Liver (tissue), 3 donors: ENCODE results near the gene PWWP2A.

ENCODE experiments used
- EGR1 ChIP-seq, 2 donors: IDR thresholded peaks; 2 replicates each; pipeline ENCODE4 v1.6.1; 2016 to 2018; ENCODE audit warnings: antibody characterized with exemption in 2 of 2, low read depth in 2 of 2
- GABPA ChIP-seq, 2 donors: IDR thresholded peaks in 1 of 2; conservative IDR thresholded peaks in 1 of 2; 2 replicates each; pipeline ENCODE4 v1.6.1; 2016; ENCODE audit warnings: antibody characterized with exemption in 2 of 2, mild to moderate bottlenecking in 1 of 2, moderate library complexity in 1 of 2
- RXRA ChIP-seq, 2 donors: IDR thresholded peaks; 2 replicates each; pipeline ENCODE4 v1.6.1; 2017 to 2018; ENCODE audit warnings: antibody characterized with exemption in 2 of 2, mild to moderate bottlenecking in 1 of 2
- SP1 ChIP-seq: IDR thresholded peaks from 2 replicates; pipeline ENCODE4 v1.6.1; 2018; ENCODE audit warnings: antibody characterized with exemption, mild to moderate bottlenecking
- YY1 ChIP-seq: IDR thresholded peaks from 2 replicates; pipeline ENCODE4 v1.6.1; 2016; ENCODE audit warnings: antibody characterized with exemption, mild to moderate bottlenecking
- TF ChIP-seq, protein P1 (sequence below): fragments of 150-350 bp; IDR thresholded peaks from 2 replicates; pipeline ENCODE4 v1.5.1; 2017; ENCODE audit warnings: improper control_type of control experiment, low read depth, low read length; ENCODE audit not compliant: missing input control
- TF ChIP-seq, protein P2 (sequence below): IDR thresholded peaks from 2 replicates; pipeline ENCODE4 v1.6.1; 2016; ENCODE audit warnings: antibody characterized with exemption, mild to moderate bottlenecking
- donor health status: healthy.
- donor health status: healthy.

DNA sequence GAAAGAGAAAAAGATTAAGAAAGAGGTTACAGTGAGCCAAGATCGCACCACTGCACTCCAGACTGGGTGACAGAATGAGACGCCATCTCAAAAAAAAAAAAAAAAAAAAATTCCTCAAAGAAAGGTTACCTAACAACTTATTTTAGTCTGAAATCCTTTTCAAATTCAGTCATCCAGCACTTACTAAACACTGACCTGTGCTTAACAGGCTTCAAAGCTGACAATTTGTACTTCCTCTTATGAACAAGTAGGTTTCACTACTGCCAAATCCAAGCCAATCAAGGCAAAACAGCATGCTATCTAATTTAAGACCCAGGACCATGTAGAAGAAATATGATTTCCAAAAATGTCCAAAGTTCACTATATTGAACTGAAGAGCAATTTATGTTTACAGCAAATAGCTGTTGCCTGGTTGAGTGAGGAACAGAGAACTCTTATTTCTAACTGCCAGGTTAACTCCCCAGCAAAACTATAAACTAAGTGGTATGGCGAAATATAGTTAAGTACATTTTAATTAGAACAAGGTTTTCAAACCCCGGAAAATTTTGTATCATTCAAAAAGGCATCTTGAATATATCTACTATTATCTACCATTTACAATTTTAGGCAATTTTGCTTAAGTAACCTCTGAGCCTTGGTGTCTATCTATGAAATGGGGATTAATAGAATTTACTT, 13.4 kb downstream of the PWWP2A start:
- TF ChIP-seq, protein P1, sequence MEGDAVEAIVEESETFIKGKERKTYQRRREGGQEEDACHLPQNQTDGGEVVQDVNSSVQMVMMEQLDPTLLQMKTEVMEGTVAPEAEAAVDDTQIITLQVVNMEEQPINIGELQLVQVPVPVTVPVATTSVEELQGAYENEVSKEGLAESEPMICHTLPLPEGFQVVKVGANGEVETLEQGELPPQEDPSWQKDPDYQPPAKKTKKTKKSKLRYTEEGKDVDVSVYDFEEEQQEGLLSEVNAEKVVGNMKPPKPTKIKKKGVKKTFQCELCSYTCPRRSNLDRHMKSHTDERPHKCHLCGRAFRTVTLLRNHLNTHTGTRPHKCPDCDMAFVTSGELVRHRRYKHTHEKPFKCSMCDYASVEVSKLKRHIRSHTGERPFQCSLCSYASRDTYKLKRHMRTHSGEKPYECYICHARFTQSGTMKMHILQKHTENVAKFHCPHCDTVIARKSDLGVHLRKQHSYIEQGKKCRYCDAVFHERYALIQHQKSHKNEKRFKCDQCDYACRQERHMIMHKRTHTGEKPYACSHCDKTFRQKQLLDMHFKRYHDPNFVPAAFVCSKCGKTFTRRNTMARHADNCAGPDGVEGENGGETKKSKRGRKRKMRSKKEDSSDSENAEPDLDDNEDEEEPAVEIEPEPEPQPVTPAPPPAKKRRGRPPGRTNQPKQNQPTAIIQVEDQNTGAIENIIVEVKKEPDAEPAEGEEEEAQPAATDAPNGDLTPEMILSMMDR = no peak
- TF ChIP-seq EGR1 (IDR thresholded peaks at IDR 0.05; ENCODE audit: low read depth in 2 of 2) (no peak), GABPA (IDR thresholded peaks at IDR 0.05 in 1 of 2, conservative IDR thresholded peaks at IDR 0.05 in 1 of 2) (no peak), YY1 (no peak), RXRA (IDR thresholded peaks at IDR 0.05) (no peak), SP1 (no peak)
- TF ChIP-seq, protein P2, sequence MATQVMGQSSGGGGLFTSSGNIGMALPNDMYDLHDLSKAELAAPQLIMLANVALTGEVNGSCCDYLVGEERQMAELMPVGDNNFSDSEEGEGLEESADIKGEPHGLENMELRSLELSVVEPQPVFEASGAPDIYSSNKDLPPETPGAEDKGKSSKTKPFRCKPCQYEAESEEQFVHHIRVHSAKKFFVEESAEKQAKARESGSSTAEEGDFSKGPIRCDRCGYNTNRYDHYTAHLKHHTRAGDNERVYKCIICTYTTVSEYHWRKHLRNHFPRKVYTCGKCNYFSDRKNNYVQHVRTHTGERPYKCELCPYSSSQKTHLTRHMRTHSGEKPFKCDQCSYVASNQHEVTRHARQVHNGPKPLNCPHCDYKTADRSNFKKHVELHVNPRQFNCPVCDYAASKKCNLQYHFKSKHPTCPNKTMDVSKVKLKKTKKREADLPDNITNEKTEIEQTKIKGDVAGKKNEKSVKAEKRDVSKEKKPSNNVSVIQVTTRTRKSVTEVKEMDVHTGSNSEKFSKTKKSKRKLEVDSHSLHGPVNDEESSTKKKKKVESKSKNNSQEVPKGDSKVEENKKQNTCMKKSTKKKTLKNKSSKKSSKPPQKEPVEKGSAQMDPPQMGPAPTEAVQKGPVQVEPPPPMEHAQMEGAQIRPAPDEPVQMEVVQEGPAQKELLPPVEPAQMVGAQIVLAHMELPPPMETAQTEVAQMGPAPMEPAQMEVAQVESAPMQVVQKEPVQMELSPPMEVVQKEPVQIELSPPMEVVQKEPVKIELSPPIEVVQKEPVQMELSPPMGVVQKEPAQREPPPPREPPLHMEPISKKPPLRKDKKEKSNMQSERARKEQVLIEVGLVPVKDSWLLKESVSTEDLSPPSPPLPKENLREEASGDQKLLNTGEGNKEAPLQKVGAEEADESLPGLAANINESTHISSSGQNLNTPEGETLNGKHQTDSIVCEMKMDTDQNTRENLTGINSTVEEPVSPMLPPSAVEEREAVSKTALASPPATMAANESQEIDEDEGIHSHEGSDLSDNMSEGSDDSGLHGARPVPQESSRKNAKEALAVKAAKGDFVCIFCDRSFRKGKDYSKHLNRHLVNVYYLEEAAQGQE = no peak
